Stimulated activated CD4-positive, alpha-beta T cell treated with anti-CD3 and anti-CD28 coated beads, Interleukin-12 subunit alpha, Interleukin-12 subunit beta, amount 100 ng/mL, for 4 hours (primary cell): ENCODE measurements around the gene KIT.

ENCODE experiments used
- DNase-seq: peaks from one replicate; pipeline ENCODE4 v3.0.0-alpha.2; 2020

The KIT gene

DNA sequence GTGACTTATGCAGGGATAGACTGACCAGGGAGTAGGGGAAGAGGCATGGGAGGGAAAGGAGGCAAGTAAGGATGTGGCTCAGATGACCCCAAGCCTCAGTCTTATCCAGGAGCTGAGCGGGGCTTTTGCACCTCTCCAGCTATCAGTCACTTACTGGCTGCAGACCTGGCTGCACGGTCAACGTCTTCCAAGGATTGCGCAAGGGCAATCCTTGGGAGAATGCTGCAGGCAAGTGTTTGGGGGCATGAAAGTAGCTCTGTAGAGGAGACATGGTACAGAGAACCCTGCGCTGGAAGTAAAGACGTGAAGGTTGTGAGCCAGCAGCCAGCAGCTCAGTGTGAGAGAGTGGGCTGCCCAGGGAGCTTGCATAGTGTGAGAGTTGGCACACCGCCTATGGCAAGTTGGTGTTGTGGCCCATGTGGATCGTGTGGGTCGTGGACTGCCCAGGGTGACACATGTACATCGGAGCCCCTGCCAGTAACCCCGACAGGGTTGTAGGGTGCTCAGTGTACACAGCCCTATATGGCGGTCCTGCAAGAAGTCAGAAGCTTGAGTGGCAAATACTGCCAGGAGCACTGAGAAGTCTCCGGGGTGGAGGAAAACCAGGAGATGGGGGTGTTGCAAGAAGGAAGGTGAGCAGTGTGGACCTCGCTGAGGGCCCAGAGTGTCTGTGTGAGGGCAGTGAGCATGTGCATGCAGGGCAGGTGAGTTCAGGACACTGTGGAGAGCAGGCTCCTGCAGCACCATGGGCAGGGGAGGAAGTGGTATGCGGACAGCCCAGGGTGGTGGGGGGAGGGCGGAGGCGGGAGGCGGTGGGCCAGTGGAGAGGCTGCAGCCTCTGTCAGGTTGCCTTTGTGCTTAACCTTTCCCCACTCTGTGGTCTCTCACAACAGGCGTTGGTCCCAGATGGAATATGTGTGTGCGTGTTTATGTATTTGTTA is 50.9 kb downstream of the KIT start:
- DNase-seq, result no peak

DNA sequence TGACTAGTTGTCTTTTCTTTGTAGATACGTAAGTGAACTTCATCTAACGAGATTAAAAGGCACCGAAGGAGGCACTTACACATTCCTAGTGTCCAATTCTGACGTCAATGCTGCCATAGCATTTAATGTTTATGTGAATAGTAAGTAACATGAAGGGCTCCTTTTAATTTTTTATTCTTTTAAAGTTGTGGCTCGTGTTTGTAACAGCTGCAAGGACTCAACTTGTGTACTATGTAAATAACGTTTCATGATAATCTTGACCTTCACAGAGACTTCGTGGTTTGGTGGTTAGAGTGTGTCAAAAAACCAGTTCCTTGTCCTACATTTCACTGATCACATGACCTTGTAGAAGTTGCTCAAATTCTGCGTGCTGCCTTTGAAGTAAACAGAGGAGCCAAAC is 51.6 kb downstream of the KIT start:
- DNase-seq, result no peak

DNA sequence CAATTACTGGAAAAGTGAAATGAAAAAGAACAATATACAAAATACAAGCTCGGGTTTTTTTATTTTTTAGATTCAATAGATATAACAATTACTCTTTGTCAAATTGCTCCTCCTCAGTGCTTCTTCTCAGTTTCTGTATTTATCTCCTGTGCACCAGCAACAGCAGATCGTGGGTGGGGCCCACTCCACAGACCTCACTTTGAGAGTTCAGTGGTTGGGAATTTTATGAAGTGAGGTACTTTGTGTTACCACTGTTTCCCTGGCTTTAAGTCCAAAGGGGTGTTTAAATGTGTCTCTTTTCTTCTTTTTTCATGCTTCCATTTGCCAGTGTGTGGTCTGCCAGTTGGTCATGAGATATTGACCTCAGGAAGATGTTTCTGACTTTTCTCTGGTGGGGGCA is 54.4 kb downstream of the KIT start:
- DNase-seq, result no peak

DNA sequence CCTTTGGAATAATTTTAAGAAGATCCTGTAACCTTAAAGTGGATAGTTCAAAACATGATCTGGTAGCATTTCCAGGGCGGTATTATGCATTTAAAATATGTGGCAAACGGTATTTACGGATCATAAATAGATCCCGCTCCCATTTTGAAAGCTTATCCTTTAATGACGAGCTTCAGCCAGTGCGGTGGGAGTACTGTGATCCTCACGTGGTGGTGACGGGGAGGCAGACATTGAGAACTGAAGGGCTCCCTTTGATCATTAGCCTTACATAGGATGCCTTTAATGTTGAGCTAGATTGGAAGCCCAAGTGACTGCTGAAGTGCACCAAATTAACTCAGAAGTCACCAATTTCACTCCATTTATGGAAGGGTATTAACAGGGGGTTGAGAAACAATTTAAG is 56.9 kb downstream of the KIT start:
- DNase-seq, result no peak

DNA sequence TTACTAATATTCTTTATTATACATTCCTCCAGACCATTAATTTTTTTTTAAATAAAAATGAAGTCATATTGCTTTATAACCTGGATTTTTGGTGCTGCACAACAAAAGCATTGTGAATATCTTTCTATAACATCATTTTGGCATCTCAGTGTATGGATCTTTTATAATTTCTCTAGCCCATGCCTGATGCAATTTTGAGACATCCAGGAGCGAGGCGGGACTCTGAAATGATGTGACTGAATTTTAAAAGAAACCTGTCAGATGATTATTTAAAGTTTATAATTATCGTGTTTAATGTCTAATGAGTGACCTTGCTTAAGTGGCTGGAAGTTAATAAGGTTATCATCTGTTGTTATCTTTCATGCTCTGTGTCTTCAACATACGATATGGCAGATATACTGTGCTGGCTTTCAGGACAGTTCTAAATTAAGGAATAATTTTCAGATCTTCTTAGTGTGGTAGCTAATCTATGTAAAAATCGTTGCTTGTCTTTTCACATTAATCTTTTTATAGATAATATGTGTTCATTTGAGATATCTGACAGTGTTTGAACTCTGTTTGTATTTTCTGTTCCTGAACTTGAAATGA is 58.8 kb downstream of the KIT start:
- DNase-seq, result no peak

DNA sequence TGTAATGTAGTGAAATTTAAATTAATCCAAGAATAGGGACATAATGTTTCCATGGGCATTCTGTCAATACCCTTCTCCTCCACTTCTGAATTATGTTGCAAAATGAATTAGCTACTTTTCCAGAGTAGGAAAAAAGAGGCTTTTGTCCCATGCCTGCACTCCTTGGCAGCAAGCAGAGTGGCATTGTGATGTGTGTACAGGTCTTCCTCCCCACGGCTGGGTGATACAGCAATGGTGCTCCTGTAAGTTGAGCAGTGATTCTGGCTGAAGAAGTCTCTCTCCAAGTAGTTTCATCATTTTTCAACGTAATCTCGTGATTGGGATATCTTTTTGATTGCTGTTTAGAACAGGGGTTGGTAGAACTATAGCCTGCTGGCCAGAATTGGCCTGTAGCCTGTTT is 59.9 kb downstream of the KIT start:
- DNase-seq, result no peak

DNA sequence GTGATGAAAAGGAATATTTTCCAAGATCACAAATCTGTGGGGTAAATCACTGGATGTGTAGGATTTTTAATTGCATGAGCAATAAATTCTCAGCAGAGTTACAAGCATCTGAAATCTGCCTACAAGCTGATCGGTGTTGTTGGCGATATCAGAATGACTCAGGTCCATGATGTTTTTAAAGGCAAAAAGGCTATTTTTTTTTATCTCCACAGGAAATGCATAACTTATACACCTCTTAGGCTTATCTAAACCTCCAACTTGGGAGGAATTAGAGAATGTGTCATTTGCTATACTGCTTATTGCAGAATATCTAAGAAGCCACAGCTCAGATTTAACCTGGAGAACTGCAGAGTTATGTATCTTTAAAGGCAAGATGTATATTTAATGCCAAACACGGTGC is 61.6 kb downstream of the KIT start:
- DNase-seq, result no peak

DNA sequence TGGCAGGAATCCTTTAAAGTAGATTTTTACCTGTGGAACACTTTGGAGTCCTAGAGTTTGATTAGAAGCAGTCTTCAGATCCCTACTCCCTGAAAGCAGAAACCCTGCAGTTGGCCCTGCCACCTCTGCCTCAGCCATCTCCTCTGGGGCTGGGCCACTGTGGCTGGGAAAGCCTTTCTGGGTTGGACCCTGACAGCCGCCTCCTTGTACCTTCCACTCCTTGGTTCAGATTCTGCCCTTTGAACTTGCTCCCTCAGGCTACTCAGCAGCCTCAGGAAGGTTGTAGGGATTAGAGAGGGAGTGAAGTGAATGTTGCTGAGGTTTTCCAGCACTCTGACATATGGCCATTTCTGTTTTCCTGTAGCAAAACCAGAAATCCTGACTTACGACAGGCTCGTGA is 65.5 kb downstream of the KIT start:
- DNase-seq, result no peak

DNA sequence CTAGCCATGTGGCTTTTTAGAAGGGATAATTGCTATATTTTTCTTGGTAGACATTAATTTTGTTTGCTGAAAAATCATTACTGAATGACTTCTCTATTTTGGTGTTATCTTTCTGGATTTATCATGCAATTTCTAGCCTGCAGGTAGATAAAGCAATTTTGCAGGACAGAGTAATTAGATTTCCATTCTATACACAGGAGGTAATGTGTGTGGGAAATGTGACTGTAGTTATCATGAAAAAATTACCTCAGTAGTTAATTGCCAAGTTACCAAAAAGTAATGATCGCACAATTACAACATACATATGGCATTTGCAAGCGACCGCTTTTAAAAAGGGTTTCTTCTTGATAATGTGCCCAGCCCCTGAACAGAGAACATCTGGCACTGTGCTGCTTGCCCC is 66.1 kb downstream of the KIT start:
- DNase-seq, result no peak

DNA sequence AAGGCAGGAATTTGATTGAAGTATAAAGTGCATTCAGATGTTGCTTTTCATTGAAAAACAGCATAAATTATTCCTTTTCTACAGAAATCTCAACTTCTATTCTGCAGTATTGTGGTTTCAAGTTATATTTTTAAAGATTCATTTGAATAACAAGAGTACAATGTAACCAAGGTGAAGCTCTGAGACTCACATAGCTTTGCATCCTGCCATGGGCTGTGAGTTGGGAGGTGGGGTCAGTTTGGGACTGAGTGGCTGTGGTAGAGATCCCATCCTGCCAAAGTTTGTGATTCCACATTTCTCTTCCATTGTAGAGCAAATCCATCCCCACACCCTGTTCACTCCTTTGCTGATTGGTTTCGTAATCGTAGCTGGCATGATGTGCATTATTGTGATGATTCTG is 69.2 kb downstream of the KIT start:
- DNase-seq, result no peak

DNA sequence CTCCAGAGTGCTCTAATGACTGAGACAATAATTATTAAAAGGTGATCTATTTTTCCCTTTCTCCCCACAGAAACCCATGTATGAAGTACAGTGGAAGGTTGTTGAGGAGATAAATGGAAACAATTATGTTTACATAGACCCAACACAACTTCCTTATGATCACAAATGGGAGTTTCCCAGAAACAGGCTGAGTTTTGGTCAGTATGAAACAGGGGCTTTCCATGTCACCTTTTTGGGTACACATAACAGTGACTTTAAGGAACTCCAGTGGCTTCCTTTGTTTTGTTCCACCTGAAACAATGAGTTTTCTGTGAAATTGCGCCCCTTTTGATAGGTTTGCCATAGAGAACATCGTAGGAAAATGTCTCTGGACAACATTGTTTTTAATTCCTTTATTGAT is 69.6 kb downstream of the KIT start:
- no peak for DNase-seq

DNA sequence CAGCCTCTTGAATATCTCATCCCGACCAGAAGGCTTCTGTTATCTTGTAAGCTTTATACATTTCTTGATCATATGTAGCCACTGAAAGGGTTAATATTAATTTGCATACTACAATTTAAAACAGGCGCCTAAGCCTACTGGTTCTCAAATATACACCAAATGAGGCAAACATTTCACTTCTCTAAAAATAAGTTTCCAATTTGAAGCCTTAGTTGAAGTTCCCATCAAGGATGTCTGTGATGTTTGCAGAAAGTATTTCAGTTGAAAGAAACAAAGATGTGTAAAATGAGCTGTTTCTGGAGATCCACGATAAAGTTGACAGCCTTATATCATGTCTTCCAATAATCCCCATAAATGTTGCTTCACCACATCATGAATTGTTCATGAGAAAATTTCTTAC is 70.6 kb downstream of the KIT start:
- no peak for DNase-seq

DNA sequence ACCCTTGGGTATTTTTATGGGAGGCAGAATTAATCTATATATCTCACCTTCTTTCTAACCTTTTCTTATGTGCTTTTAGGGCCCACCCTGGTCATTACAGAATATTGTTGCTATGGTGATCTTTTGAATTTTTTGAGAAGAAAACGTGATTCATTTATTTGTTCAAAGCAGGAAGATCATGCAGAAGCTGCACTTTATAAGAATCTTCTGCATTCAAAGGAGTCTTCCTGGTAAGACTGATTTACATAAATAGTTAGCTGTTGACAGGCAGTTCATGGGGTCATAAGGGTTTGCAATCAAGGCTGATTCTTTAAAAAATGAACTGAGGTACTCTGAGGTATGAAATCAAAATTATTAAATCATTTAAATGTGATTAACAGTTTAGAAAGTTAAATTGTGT is 71.5 kb downstream of the KIT start:
- no peak for DNase-seq

DNA sequence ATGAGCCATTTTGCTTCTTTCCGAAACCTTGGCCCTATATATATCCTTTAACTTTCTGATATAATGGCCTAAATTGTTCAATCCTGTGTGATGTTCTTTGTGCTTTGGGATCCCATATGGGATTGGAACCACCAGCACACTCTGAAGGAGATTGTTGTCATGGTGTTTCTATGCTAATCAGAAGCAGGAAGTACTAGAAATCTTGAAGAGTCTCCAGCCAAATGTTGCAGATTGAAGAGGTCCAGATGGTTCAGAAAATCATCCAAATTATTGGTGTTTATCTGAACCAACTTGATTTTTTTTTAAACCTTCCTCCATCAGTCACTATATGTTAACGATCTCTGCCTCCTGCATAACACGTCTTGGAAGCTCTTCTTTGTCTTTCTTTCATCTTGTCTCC is 72.8 kb downstream of the KIT start:
- DNase-seq, result no peak

DNA sequence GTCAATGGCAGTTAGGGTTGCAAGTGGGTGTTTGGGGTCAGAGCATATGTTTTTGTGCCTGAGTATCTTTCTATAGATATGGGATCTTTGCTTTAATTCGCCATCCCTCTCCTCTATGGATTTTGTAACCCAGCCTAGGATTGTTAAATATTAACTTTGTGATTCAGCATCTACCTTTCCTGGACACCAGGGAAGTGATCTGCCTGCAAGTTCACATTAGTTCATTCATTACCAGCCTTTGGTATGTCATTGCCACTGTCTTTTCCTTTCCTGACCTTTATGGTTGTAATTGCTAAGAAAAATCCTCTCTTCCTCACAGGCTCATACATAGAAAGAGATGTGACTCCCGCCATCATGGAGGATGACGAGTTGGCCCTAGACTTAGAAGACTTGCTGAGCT is 73.8 kb downstream of the KIT start:
- DNase-seq, result no peak

DNA sequence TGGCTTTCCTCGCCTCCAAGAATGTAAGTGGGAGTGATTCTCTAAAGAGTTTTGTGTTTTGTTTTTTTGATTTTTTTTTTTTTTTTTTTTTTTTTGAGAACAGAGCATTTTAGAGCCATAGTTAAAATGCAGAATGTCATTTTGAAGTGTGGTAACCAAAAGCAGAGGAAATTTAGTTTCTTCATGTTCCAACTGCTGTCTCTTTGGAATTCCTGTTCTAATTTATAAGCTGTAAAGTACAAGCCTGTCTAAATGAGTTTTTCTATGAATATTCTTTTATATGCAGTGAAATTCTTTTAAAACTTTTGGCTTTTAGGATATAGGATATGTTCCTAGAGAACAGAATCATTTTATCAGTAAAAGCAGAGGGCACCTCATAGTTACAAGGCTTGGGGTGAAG is 74.2 kb downstream of the KIT start:
- DNase-seq, result no peak

DNA sequence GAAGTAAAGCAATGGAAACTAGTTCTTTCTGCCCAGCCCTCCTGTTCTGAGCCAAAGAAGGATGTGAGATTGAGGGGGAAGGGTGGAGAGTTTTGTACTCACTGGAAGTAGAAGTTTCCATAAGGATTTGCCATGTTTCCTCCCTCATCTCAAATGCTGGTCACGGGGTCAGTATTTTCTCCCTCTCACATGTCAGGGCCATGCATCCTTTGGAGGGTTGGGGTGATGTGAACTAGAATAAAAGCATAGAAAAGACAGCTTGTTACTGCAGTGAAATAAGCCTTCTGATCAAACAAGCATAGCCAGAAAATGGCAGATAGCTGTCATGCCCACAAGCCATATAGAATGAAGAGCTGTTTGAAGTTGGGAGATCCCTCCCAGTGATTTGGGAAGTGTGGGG is 79.7 kb downstream of the KIT start:
- DNase-seq, result no peak

DNA sequence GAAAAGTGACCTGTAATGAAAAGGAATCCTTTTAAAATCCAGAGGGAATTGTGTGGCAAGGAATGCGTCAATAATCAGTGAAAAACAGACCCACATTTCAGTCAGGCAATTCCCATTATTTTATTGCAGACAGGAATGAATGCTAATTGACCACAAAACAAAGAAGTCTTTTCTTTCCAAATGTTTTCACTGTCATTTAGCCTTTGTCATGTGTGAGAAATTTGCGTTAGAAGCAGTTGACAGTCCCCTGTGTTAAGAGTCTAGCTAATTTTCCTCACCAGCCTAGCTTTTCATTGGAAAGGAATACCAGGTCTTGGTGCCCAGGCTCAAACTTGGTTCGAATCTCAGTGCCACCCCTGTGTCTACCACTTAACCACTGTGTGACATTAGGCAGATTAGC is 83.4 kb downstream of the KIT start:
- DNase-seq, result no peak

DNA sequence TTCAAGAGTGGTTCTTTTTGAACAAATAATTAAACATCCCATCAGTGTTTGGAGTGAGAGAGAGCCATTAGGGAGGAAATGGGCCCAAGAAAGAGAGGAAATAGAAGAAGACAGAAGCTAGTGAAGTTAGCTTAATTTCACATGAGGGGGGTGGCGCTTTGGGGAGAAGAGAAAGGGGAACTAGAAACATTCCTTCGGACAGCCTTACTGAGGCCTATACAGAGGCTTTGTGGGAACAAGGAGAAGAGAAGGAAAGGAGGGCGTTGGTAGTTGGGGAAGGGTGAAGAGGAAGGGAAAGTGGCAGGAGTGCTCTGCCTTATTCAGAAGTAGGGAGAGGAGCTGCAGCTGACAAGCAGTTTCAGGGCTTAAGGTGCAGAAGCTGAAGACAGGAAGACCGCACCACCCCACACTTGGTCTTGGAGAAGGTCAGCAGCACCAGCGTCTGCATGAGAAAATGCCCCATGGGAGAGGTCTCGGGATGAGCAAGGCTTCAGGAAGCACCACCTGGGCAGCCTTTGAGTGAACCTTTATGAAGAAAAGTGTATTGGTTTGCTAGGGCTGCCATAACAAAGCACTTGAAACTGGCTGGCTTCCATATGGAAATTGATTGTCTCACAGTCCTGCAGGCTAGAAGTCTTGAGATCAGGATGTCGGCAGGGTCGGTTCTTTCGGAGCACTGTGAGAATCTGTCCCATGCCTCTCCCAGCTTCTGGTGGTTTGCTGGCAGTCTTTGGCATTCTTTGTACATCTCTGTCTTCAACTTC is 85.1 kb downstream of the KIT start:
- no peak for DNase-seq

DNA sequence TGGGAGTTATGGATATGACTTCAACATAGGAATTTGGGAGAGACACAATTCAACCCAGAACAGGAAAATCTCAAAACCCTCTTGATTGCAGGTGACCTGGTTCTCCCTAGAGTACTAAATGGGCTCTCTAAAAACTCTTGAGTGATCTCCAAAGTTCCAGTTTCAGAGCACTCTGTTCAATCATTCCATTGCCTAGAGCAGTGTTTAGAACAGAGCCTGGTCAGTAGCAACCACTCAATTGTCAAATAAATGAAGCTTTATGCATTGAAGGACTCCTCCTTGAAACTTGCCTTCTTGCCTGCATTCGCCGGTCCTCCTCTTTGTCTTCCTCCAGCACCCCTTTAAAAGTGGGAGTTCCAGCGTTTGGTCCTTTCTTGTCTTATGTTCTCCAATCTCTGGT is 85.8 kb downstream of the KIT start:
- DNase-seq, result no peak

DNA sequence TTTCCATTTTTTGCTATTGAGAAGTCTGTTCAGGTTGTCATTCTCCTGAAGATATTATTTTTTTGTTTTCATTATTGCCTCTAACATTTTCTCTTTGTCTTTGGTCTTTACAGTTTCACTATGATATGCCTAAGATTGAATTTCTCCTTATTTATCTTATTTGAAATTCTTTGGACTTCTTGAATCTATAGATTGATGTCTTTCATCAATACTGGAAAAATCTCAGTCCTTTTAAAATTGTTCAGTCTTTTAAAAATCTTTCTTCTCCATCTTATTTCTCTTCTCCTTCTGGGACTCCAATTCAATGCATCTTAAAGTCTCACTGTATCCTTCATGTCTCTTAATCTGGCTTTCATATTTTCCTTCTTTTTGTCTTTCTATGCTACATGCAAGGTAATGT is 86.7 kb downstream of the KIT start:
- no peak for DNase-seq

DNA sequence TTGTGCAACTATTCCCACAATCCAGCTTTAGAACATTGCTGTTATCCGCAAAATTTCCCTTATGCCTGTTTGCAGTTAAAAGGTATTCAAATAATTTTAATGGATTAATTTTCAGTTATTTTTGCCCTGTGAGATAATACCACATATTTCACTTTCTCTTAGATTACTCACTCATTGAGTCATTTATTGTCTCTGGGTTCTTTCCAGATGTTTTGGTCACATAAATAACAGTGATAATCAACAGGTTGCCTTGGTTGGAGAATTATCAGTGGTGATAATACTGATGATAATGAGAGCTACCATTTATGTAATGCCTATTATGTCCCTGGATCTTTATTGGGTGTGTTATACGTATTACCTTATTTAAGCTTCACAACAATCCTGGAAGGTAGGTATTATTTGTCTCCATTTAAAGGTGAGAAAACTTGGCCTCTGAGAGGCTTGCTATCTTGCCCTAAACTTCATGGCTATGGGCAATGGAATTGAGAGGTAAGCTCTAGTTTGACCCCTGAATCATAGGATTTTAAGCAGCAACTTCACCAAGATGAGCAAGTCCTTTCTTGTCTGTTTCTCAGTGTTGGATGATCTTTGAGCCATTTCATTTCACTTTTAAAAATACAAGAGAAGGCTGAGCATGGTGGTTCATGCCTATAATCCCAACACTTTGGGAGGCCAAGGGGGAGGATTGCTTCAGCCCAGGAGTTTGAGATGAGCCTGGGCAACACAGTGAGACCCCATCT is 87.4 kb downstream of the KIT start:
- no peak for DNase-seq

DNA sequence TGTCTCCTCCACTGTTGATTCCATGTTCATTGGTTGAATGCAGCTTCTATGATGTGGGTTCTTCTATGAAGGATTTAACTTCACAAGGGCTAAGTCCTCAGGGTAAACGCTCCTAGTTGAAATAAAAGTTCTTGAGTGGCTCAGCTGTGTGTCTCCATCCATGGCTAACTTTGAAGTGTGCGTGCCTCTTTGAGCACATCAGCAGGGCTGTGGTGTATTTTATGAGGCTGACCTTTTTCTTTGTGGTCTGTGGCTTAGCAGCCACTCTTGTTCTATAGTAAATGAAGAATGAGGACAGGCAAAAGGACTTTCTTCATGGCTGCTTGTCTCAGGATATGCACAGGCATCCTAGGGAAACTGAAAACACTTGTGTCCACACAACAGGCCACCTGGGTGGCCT is 88.5 kb downstream of the KIT start:
- no peak for DNase-seq
